ENCODE results near the gene LRRC4B. TPM values are rescaled to one million over a fixed set of nuclear protein-coding genes. Genes with fewer than 3 reads are reported as not detected.

The LRRC4B gene
- total RNA-seq, 1 experiment from 2014 or later = 3.8 TPM

- peaks cover 18% of the 10 kb centered on the region for H3K23me2 ChIP-seq (ENCODE audit: insufficient read length, low read depth, low read length, poor library complexity, severe bottlenecking)
- no peak for DNase-seq
- H3K14ac ChIP-seq (ENCODE audit: insufficient read depth, low read length) = no peak overlapping the region
- no peak overlapping the region for H3K27ac ChIP-seq (ENCODE audit: insufficient read length, low read depth, low read length)
- Mint-ChIP-seq H3K36me3 (ENCODE audit: insufficient read depth in 1 of 3, low read depth in 3 of 3) (peaks cover 0 to 2% (median 0%) of the 10 kb centered on the region in 3 experiments; a peak in 1 of 7 replicates), H3K4me3 (peak overlapping the region; percentile 70 to 99), H3K27ac (no peak overlapping the region), H3K9me3 (no peaks in the 10 kb centered on the region), H3K27me3 (ENCODE audit: low read depth) (peaks cover 89% of the 10 kb centered on the region), H3K4me1 (peaks cover 15 to 28% of the 10 kb centered on the region in 2 experiments)
- no peak overlapping the region for H2BK5ac ChIP-seq (ENCODE audit: insufficient read length, low read length)
- no peaks in the 10 kb centered on the region for H3K4me1 ChIP-seq (ENCODE audit: insufficient read depth, low read length)
- H3K79me1 ChIP-seq (ENCODE audit: insufficient read depth, low read depth, low read length, poor library complexity, severe bottlenecking) = no peaks in the 10 kb centered on the region
- no peaks in the 10 kb centered on the region; the same call in 1 of the 2 replicates for H3K27me3 ChIP-seq (ENCODE audit: insufficient read depth, low read length)
- H4K20me1 ChIP-seq (ENCODE audit: control insufficient read depth, insufficient read depth, insufficient read length) = no peaks in the 10 kb centered on the region
- no CpG with 5 or more reads among the region's 20 CpGs for WGBS (ENCODE audit: extremely low coverage, insufficient read length, low lambda C conversion rate)
- H3K4ac ChIP-seq (ENCODE audit: low read depth, low read length) = no peak overlapping the region
- no peak overlapping the region for H2BK15ac ChIP-seq (ENCODE audit: low read depth, low read length)
- no peak overlapping the region for H2BK12ac ChIP-seq (ENCODE audit: insufficient read length, low read depth, low read length)
- no peak overlapping the region for H4K5ac ChIP-seq (ENCODE audit: insufficient read length, low read depth, low read length)
- H3K23ac ChIP-seq (ENCODE audit: insufficient read length, low read depth, low read length) = no peak overlapping the region
- H3K18ac ChIP-seq (ENCODE audit: insufficient read length, low read depth, low read length) = no peak overlapping the region
- no peak overlapping the region for H3T11ph ChIP-seq (ENCODE audit: low read length)
- H3K79me2 ChIP-seq (ENCODE audit: insufficient read depth, low read length) = no peaks in the 10 kb centered on the region
- H3K9ac ChIP-seq (ENCODE audit: extremely low read depth, insufficient read length, low read length) = no peak overlapping the region
- no peak overlapping the region for H4K91ac ChIP-seq (ENCODE audit: insufficient read length, low read depth, low read length)
- H2AK5ac ChIP-seq (ENCODE audit: insufficient read length, low read length) = no peak overlapping the region
- no peak overlapping the region for H2AFZ ChIP-seq (ENCODE audit: low read length)
- no peak overlapping the region for H4K8ac ChIP-seq (replicated peaks; ENCODE audit: insufficient read length, low read depth, low read length)
- no peak overlapping the region for H2BK20ac ChIP-seq (ENCODE audit: low read depth, low read length, poor library complexity, severe bottlenecking)
- H3K9me3 ChIP-seq (ENCODE audit: control insufficient read depth, low read depth, low read length) = no peaks in the 10 kb centered on the region
- TF ChIP-seq CTCF (conservative IDR thresholded peaks at IDR 0.05) = no peak
- H2BK120ac ChIP-seq (ENCODE audit: low read depth, low read length, poor library complexity, severe bottlenecking) = no peak overlapping the region
- peak overlapping the region; percentile 74 for H3K4me2 ChIP-seq (ENCODE audit: insufficient read depth, insufficient read length, low read length)
- H3K56ac ChIP-seq (ENCODE audit: insufficient read length, low read depth, low read length) = no peak overlapping the region
Observed at GRCh38 chr19:50557009-50557613, 11.1 kb downstream of the LRRC4B start.
